Kidney epithelial cell (primary cell): ENCODE results near the gene OLFML2B. TPM values are rescaled to one million over a fixed set of nuclear protein-coding genes. Genes with fewer than 3 reads are reported as not detected.
"Not testable (repeated sequence)": the region's sequence is repeated elsewhere in the genome, so short reads cannot be mapped to it uniquely, and the experiment has no call there.

Experiments used
- DNase-seq: peaks from one replicate; pipeline ENCODE4 v3.0.0-alpha.2; 2010; ENCODE audit warnings: low read depth
- H3K27me3 ChIP-seq: 2 replicates; pipeline ENCODE4 v1.6.0; 2011; ENCODE audit warnings: low read length; ENCODE audit not compliant: control insufficient read depth, insufficient read depth
- H3K36me3 ChIP-seq: 2 replicates; pipeline ENCODE4 v1.5.1; 2011; ENCODE audit warnings: low read length; ENCODE audit not compliant: control insufficient read depth, insufficient read depth
- H3K4me3 ChIP-seq: 2 replicates; pipeline ENCODE4 v1.5.1; 2011; ENCODE audit warnings: low read depth, mild to moderate bottlenecking, control low read depth, low read length
- CTCF ChIP-seq: IDR thresholded peaks from 2 replicates; pipeline ENCODE4 v1.5.1; 2011; ENCODE audit warnings: mild to moderate bottlenecking, moderate library complexity, low read length, control low read depth, inconsistent platforms; ENCODE audit not compliant: insufficient read depth, poor library complexity, severe bottlenecking
- total RNA-seq: library from RNA; depleted of rRNA; stranded (reverse); fragments of >200 nt; gene quantifications from 2 replicates; pipeline ENCODE4 v1.2.3, GENCODE V29; 2015

The OLFML2B gene
- total RNA-seq, 1 donor from 2014 or later: 3.1 TPM

GRCh38 chr1:162059721-162060120 lies 36.1 kb upstream of the OLFML2B start:
- no peak for DNase-seq
- Histone ChIP-seq H3K4me3 (no peak overlapping the region), H3K27me3 (no peaks in the 10 kb centered on the region), H3K36me3 (no peaks in the 10 kb centered on the region)
- TF ChIP-seq CTCF: no peak

- no peak for TF ChIP-seq CTCF
- no peaks in the 10 kb centered on the region for H3K27me3 ChIP-seq
Measured at GRCh38 chr1:162056579-162056978, 32.9 kb upstream of the OLFML2B start.

GRCh38 chr1:162056043-162056442 lies 32.4 kb upstream of the OLFML2B start:
- DNase-seq: no peak
- H3K4me3 ChIP-seq: no peak overlapping the region
- TF ChIP-seq CTCF: peak; percentile 98

More at GRCh38 chr1:162056579-162056978, 32.9 kb upstream of the OLFML2B start:
- Histone ChIP-seq H3K4me3 (no peak overlapping the region), H3K36me3 (no peaks in the 10 kb centered on the region)
- DNase-seq: no peak

GRCh38 chr1:162055062-162055461 lies 31.4 kb upstream of the OLFML2B start:
- H3K4me3 ChIP-seq: no peak overlapping the region
- no peaks in the 10 kb centered on the region for H3K27me3 ChIP-seq
- H3K36me3 ChIP-seq: no peaks in the 10 kb centered on the region
- peak; percentile 71 for DNase-seq
- no peak for TF ChIP-seq CTCF

More at GRCh38 chr1:162056043-162056442, 32.4 kb upstream of the OLFML2B start:
- no peaks in the 10 kb centered on the region for H3K36me3 ChIP-seq
- no peaks in the 10 kb centered on the region for H3K27me3 ChIP-seq

- H3K27me3 ChIP-seq, H3K4me3 ChIP-seq, H3K36me3 ChIP-seq, DNase-seq: not testable (repeated sequence)
Measured at GRCh38 chr1:162053949-162054348, 30.3 kb upstream of the OLFML2B start.

- no peak for DNase-seq
- TF ChIP-seq CTCF: no peak
Measured at GRCh38 chr1:162046921-162047320, 23.3 kb upstream of the OLFML2B start.

More at GRCh38 chr1:162046921-162047320, 23.3 kb upstream of the OLFML2B start:
- Histone ChIP-seq H3K27me3 (no peaks in the 10 kb centered on the region), H3K36me3 (no peaks in the 10 kb centered on the region), H3K4me3 (no peak overlapping the region)
